GM06990 (cell line): ENCODE results near the gene ARHGEF10L.

Experiments used
- DNase-seq: peaks from one replicate; pipeline ENCODE4 v3.0.0-alpha.2; 2011; ENCODE audit not compliant: insufficient read length; ENCODE audit errors: extremely low read depth
- H3K27me3 ChIP-seq: replicated peaks from 2 replicates; pipeline ENCODE4 v1.6.0; 2011; ENCODE audit warnings: low read length; ENCODE audit not compliant: control insufficient read depth, insufficient read depth
- H3K36me3 ChIP-seq: 2 replicates; pipeline ENCODE4 v1.5.1; 2011; ENCODE audit warnings: low read length; ENCODE audit not compliant: control insufficient read depth, insufficient read depth
- H3K4me3 ChIP-seq: replicated peaks from 2 replicates; pipeline ENCODE4 v1.5.1; 2011; ENCODE audit warnings: low read depth, mild to moderate bottlenecking, control low read depth, low read length
- CTCF ChIP-seq: IDR thresholded peaks from 2 replicates; pipeline ENCODE4 v1.5.1; 2011; ENCODE audit warnings: low read length, control low read depth, mild to moderate bottlenecking, inconsistent platforms; ENCODE audit not compliant: insufficient read depth, poor library complexity, severe bottlenecking

Gene ARHGEF10L

GRCh38 chr1:17736625-17737024, 197.1 kb downstream of the ARHGEF10L start:
- TF ChIP-seq CTCF: no peak
- Histone ChIP-seq H3K36me3 (no peaks in the 10 kb centered on the region), H3K27me3 (no peaks in the 10 kb centered on the region), H3K4me3 (no peak overlapping the region)
- DNase-seq: no peak

- H3K4me3 ChIP-seq: no peak overlapping the region
- no peak for DNase-seq
- no peak for TF ChIP-seq CTCF
- H3K36me3 ChIP-seq: no peaks in the 10 kb centered on the region
- H3K27me3 ChIP-seq: no peaks in the 10 kb centered on the region; the same call in none of the 2 replicates
These were observed 199.6 kb downstream of the ARHGEF10L start for GRCh38 chr1:17739050-17739449.

- no peaks in the 10 kb centered on the region; the same call in none of the 2 replicates for H3K27me3 ChIP-seq
- no peak for TF ChIP-seq CTCF
These were observed 201.6 kb downstream of the ARHGEF10L start for GRCh38 chr1:17741052-17741451.

GRCh38 chr1:17742583-17742982, 203.1 kb downstream of the ARHGEF10L start:
- TF ChIP-seq CTCF: no peak
- no peaks in the 10 kb centered on the region; the same call in none of the 2 replicates for H3K27me3 ChIP-seq
- no peak overlapping the region for H3K4me3 ChIP-seq
- no peaks in the 10 kb centered on the region for H3K36me3 ChIP-seq
- no peak for DNase-seq

More at GRCh38 chr1:17741052-17741451, 201.6 kb downstream of the ARHGEF10L start:
- Histone ChIP-seq H3K4me3 (no peak overlapping the region), H3K36me3 (no peaks in the 10 kb centered on the region)
- DNase-seq: no peak

GRCh38 chr1:17743008-17743647, 203.6 kb downstream of the ARHGEF10L start:
- Histone ChIP-seq H3K27me3 (no peaks in the 10 kb centered on the region; the same call in none of the 2 replicates), H3K36me3 (no peaks in the 10 kb centered on the region), H3K4me3 (no peak overlapping the region)
- TF ChIP-seq CTCF: no peak
- no peak for DNase-seq
